ENCODE data around the gene CADPS.

CADPS gene

DNA sequence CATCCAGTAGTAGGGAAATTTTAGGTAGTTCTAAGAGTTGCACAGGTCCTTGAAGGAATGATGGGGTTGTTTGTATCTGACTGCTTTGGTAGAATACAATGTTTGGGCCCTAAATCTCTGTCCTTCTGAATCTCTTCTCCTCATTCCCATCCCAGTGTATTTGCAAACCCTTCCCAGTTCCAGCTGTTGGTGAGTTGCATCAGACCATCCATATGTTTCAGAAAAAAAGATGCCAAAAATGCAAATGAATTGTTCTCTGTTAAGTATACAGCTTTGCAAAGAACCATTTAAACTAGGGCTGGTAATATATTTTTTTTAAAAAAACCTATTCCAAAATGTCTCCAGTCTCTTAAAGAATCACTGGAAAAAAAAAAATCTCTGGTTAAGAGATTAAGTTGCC is 251.0 kb downstream of the CADPS start:
- DNase-seq, result no peak

DNA sequence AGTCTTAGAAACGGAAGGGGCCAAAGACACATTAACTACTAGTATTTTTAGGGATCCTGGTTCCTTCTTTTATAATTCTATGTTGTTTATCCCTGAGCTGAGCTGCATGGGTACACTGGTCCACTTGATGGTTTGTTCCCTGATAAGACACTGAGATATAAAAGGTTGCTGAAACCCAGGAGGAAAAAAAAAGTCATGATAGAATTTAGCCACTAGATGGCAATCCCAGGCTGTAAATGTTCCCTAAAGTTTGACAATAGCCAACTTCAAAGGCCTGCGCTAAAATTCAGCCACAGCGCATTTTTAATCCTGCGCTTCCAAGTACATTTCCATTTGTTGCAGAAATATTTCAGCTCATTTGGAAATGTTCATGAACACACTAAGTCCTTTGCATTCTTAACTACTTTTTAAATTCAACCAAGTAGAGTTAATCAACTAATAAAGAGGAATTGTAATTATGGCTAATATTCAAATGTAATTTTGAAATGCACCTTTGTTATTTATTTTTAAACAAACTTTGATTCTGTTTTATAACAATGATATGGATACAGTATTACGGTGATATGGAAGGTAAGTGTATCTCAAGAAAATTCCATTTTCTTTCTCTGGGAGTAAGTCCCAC is 252.6 kb downstream of the CADPS start:
- no peak for DNase-seq

DNA sequence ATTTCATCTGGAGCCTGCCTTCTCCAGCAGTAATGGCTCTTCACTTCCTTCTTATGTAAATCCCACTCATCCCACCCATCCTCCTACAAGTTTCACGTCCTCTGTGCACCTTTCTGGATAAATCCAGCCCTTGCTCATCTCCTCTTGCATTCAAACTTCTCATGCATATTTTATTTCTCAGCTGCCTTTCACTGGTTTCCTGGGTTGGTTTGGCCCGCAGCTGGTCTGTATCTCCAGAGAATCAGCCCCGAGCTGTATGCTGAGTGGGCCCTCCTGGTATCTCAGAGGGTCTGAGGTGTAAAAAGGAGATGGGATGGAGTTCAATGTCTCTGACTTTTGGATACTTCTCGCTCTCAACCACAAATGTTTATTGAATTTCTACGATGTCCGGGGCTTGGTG is 253.3 kb downstream of the CADPS start:
- DNase-seq, result no peak

DNA sequence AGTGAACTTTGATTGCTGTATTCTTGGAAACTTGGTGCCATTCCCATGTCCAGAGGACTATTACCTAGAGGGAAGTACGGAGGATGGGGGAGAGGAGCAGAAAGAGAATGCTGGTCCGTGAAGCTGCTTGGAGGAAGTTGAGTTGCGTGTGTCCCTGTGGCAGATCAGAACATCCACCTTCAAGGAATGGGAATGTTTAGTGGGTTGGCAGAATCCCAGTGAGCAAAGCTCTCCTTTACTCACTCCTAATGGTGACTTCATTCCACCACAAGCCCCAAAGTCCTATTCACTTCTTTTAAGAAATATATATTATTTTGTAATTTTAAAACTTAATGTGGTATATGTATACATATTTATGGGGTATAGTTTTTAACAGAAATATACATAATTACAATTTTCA is 254.0 kb downstream of the CADPS start:
- no peak for DNase-seq

DNA sequence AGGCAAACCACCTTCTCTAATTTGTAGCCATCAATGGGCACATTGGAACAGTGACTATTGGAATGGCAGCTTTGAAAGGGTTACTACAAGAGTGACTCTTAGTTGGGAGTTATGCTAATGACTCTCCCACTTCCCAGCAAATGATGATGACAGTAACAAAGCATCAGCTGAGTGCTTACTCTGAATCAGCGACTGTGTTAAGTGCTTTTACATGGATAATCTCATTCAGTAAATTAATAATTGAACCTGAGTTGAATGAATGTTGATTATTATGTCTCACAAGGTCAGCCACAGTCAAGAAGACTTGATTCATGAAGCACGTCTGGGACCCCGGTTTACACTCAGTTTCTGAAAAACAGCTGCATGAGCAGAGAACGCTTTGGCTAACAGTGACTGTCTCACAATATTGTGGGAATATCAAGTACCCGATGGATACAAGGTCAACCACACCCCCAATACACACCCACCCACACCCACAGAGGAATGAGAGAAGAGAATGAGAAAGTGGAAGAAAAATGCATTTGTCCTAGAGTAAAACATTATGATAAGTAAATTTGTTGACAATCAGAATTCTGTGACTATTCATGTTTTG is 259.9 kb downstream of the CADPS start:
- no peak for DNase-seq

DNA sequence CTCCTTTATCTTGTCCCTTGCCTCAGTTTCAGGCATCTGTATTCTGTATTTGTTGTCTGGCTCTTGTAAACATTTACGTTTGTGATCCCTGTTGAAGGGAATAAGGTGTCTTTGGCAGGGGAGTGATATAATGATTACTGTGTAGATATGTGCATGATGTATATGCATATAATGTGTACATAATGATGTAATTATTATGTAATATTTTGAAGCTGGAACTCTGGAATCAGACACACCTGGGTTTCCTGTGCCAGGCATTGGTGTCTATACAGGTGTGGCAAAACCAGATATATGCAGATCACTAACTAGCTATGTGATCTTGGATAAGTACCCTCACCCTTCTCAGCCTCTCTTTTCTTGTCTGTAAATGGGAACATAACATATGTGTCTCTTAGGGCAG is 260.7 kb downstream of the CADPS start:
- DNase-seq, result no peak

DNA sequence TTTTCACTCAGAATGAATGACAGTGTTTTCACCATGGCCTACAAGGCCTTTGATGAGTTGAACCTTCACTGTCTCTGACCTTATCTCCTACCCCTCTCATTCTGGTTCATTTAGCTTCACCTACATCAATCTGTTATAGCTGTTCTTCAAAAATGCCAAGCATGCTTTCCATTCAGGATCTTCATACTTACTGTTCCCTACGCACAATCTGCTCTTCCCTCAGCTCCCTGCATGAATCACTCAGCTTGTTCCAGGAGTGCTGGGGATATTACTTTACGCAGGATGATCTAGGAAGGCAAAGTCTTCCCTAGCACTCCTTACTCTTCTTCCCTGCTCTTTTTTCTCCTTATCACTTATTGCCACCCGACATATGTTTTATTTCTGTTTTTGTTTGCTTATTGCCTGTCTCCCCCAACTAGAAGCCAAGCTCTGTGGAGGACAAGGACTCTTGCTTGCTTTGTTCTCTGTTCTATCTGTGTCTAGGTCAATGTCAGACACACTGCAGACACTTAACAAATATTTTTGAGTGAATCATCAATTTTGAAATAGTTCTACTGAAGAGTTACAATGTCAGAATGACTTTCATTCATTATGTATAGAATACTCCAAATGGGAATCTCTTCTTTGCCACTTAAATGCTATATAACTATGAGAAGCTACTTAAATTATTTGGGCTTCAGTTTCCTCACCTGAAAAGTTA is 263.5 kb downstream of the CADPS start:
- DNase-seq, result no peak

DNA sequence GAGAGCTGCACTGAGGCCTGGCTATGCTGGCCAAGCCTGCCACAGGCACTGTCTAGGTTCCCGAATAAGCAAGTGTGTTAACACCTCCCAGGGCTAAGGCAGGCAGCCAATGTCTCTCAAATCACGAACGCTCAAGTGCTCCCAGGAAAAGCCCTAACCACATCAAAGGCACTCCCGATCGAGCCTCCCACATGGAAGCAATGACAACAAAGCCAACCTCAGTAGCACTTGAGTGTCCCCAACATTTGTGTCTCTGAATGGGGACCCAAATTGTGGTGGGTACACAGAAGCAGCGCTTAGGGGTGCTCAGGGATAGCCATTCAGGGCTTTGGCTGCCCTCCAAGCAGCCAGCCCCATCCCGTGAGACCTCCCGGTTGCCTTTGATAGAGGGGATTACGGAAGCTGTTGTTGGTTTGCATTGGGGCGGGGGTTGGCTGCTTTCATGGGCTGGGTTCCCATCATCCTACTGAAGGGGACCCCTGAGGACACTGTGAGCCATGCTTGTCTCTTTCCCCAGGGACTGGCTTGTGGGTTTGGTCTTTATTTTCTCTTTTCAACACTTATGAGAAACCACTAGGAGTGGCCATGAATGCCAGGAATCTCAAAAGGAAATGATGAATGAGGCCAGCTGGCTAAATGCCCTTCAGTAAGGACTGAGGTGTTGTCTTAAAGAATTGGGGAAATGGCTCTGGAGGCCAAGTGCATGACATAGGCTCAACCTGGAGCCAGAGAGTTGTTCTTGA is 267.8 kb downstream of the CADPS start:
- no peak for DNase-seq

DNA sequence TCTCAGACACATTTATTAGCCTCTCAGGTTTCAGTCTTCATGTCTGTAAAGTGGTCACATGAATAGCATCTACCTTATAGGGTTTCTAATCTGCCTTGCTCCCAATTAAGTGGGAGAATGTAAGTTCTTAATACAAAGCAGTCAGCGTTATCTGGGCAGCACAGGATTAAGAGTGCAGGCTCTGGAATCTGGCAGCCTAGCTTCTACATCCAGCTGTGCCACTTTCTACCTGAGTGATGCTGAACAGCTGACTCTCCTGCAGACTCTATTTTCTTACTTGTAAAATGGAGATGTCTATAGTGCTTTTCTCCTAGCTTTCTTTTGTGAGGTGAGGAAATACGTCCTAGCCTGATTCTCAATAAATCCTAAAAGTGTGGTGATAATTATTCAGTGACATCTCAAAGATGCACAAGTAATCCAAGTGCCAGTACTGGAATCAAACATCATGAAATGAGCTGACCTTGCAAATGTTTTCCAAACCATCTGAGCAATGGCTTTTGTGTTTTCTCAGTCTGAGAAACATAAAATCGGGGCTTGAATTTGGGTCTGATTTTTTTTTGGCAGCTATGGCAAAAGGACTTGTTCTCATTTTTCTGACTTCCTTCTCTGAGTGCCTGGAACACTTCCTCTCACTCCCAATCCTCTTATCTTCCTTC is 269.7 kb downstream of the CADPS start:
- DNase-seq, result no peak

DNA sequence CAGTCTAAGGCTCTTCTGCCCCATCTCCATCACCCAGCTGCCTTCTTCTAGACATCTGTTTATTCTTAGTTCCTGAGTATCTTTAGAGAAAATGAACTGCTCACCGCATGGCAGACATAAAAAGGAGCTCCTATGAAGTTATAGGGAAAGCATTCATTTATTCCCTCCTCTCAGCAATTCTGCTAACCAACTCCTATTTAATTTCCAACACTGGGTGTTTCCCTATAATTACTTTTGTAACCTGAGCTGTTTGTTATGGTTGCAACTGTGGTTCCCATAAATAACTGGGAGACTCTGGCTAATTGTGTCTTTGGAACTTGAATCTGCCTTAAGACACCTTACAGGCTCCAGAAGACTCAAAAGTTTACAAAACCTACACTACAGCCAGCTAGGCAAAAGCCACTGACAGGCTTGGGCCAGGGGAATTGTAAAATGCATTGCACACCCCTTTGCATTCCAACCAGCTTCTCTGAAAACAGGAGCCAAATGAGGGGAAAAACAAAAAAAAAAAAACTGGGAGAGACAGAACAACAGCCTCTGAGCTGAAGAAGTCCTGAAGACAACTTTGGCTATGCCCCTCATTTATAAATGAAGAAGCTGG is 270.4 kb downstream of the CADPS start:
- DNase-seq, result no peak

DNA sequence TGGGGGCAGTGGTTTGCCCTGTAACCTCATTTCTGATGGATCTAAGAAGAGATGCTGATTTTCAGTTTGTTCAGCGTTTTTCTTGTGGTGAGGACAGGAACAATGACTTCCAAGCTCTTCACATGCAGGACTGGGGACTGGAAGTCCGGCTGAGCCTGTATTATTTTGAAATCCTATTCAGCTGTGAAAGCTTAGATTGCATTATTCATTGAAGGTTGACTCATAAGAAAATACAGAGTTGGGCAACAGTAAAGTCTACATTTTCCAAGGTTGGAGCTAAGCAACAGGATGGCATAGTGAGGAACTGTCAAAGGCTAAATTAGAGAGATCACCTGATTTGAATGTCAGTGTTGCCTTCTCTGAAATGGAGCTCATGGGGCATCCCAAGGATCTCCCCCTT is 270.9 kb downstream of the CADPS start:
- DNase-seq, result no peak

DNA sequence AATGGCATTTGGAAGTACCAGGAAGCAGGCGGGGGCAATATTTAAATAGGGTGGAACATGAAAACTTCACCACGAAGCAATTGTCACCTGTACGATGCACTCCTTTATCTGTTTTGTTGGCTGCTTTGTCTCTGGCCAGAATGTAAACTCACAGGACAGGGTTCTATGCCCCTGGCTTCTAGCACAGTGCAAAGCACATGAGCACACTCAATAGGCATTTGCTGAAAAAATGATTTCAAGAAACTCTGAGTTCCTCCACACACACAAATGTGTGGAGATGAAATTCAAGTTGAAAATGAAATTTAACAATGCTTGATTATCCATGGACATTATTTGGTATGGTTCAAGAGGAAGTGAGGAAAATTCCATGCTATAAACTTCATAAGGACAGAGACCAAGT is 272.2 kb downstream of the CADPS start:
- DNase-seq, result no peak

DNA sequence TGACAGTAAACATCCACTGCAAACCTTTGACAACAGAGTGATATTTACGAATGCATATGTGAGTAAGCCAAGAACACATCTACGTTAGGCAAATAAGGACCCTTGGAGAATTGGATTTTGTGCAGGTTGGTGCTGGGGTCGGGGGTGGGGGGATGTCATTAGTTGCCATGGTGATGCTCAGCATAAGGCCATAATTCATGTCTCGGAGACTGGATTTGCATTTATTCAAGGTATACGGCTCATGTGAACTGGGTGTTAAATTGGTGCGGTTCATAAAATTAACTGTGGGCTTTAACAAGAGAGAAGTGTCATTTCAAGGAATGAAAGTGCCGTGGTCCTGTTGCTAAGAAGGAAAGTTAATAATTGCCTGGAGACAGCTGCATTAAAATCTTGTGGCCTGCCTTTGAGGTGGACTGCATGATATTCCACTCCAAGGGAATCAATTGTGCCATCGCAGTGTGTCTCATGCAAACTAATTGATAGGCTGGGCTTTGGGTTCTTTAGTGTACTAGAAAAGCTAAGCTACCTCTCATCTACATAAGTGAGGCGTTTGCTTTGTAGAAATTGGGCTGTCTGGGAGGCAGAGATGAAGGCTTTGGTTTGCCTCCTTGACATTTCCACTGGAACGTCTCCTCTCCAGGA is 273.0 kb downstream of the CADPS start:
- no peak for DNase-seq

DNA sequence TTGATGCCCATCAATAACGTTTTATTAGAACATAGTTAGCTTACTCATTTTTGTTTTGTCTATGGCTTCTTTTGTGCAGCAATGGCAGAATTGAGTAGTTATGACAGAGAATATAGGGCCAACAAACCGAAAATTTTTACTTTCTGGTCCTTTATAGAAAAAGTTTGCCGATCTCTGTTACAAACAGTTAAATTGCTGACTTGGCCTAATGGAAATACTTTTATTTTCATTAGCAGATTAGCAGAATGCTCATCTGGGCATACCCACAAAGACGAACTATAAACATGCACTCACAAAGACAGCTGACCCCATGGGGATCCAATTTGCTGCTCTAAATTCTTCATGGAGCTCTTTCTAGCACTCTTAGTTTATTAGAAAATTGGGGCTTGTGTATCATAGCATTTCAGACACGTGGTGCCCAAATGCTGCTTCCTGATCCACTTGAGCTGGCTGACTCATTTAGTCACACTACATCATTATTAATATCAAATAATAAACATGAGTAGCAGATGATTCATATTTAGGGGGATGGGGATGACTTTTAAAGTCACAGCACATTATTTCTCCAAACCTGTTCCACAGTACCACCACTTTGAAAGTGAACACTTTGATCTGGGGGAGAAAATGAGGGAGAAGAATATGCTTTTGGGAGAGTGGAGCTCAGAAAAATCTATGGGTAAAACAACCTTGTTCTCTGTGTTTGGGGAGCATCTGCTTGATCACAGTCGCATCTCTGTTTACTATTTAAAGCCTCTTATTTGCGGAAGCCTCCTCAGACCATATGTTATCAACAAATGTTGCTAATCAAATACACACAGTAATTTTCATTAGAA is 273.8 kb downstream of the CADPS start:
- DNase-seq, result no peak

DNA sequence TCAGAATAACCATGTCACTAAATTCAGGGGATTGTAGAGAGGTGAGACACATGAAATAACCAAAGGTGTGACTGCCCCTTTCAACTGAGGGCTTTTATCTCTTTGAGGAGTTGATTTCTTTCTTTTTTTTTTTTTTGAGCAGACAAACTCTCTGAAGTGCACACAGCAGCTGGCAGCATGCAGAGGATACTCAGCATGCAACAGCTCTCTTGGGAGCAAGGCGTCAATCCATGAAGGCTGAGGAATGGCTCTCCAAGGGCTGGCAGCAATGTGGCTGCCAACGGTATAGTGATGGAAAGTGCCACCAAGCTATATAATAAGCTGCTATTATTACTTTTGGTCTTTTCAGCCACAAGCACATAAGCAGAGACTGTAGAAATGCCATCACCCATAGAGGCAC is 275.2 kb downstream of the CADPS start:
- DNase-seq, result no peak

DNA sequence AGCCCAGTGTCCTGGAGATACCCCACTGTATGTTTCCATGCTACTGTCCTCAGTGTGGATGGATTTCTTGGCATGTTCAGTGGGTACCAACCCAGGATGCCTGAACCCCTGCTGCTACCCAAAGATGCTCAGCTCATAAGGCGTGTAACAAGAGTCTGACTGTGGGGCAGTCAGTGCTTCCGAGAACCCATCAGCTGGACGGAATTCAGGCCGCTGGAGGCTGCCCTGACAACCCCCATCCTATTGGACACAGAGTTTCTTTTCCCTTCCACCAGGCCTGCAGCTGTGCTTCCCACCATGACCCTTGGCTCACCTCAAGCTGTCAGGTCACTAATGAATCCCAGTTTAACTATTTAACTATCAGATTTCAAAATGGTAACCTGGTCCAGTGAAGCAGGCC is 277.7 kb downstream of the CADPS start:
- DNase-seq, result no peak

DNA sequence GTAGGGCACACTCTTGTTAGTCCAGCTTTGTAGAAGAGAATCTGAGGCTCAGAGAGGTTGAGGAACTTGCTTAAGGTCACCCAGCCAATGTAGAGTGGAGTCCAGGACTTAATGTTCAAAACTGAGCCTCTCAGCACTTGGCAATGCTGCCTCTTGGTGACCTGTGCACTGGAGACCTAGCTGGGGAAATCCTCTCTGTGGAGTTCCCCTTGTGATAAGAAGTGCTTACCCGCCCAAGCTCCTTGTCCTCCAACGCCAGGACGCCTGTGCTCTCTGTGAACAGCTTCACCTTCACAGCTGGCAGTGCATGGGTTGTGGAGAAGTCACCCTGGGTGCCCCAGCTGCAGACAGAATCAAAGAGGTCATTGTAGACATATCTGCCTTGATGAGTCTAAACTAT is 282.8 kb downstream of the CADPS start:
- DNase-seq, result no peak

DNA sequence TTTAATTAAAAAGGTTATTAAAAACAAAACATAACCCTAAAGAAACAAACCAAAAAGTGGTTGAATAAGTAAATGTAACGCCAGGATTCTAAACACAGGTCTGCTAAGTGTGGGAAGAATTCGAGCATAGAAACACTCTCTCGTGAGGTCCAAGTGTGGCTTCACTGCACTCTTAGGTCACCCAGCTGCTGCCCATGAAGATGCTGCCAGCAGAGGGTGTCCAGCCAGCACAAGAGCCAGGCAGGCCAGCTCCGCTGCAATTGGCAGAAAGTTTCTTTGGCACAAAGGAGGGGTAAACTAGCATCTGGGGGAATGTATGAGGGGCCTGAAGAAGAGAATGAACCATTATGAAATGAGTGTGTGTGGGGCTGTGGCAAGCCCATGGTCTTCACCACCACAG is 286.1 kb downstream of the CADPS start:
- DNase-seq, result no peak

DNA sequence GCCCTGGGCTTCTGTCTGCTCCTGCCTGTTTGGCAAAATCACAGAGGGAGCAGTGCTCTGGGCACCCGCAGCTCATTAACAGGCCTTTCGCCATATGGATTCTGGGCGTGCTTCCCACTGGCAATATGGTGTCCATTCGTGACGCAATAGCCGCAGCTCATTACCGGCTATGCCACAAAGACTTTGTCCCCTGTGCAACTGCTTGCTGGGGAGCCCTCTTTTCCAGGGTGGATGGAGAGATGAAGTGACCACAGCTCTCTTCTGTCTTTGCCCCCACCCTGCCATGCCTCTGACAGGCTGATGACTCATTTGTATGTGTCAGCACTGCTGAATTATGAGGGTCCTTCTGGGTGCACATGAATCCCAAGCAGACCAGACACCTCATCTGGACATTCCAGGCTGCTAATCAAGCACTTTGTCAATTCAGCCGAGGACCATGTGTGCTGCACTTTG is 287.6 kb downstream of the CADPS start:
- no peak for DNase-seq

DNA sequence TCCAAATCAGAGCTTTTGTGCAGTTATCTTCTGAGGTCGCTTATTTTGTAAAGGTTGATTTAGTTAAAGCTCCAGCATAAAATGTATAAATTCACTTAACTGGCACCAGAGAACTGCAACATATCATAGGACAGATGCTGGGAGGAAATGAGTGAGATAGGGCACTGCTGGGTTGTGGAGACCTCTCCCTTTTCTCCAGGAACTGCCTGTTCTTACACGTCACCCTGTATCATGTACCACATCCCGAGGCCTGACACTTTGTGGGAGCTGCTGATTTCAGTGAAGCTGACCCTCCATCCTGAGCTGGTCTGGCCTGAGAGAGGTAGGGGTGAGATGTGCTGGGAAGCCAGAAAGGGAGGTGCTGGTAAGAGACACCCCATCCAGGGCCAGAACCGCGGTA is 288.0 kb downstream of the CADPS start:
- DNase-seq, result no peak

DNA sequence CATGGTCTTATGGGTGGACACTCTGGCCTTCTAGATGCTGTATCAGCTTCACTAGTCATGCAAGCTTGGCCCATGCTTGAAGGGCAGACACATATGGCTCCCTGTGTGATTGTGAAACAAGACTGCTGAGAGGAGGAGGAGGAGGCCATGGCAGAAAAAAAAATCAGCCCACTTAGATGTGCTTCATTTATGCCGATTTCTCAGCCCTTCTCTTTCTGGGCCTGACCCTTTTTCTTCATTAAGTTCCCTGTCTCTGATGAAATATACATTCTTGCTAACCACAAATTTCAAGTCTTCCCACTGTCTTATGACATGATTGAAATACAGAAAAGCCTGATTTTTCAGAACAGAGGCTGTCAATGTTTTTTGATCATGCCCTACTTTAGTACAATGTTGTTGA is 288.9 kb downstream of the CADPS start:
- DNase-seq, result no peak

DNA sequence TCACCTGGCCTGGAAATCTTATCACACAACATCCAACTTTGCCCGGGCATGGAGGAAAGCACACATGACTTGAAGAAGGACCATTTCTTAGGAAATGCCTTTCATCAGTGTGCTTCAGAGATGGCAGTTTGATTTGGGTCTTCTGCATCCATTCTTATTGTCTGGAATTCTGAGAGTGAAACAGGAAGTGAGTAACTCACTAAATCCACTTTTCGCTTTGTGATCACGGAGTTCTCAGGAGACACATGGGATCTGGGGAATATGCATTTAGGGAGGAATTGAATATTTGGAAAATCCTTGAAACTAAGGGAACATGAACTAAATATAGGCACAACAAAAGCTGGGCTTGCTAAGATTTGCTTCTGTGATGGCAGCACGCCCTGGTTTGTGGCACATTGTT is 289.4 kb downstream of the CADPS start:
- no peak for DNase-seq

All from NCI-H1417 treated with DMSO at 0.1 percent for 48 hours (cell line).